Mucosa of stomach (tissue), 1 donor: ENCODE data around the gene HOXD12.

Experiments
- H3K27me3 ChIP-seq: one replicate; pipeline ENCODE4 v1.7.0; 2013; ENCODE audit warnings: mild to moderate bottlenecking, low read length; ENCODE audit not compliant: control insufficient read depth, insufficient read depth
- H3K36me3 ChIP-seq: one replicate; pipeline ENCODE4 v1.7.0; 2013; ENCODE audit warnings: low read length; ENCODE audit not compliant: control insufficient read depth, insufficient read depth
- H3K4me1 ChIP-seq: one replicate; pipeline ENCODE4 v1.7.0; 2013; ENCODE audit warnings: mild to moderate bottlenecking, low read length; ENCODE audit not compliant: control insufficient read depth, insufficient read depth
- H3K4me3 ChIP-seq: one replicate; pipeline ENCODE4 v1.7.0; 2013; ENCODE audit warnings: low read length
- H3K9ac ChIP-seq: one replicate; pipeline ENCODE4 v1.7.0; 2013; ENCODE audit warnings: mild to moderate bottlenecking, low read length, moderate library complexity
- H3K9me3 ChIP-seq: one replicate; pipeline ENCODE4 v1.7.0; 2013; ENCODE audit warnings: mild to moderate bottlenecking, low read length, moderate library complexity; ENCODE audit not compliant: control insufficient read depth
- donor health status: Pancreatic carcinoma.

Gene HOXD12

GRCh38 chr2:176105730-176106580, 6.4 kb downstream of the HOXD12 start:
- Histone ChIP-seq H3K9me3 (no peaks in the 10 kb centered on the region), H3K36me3 (no peaks in the 10 kb centered on the region), H3K4me3 (no peak overlapping the region), H3K4me1 (no peaks in the 10 kb centered on the region), H3K9ac (no peak overlapping the region), H3K27me3 (peaks cover 93% of the 10 kb centered on the region)

DNA sequence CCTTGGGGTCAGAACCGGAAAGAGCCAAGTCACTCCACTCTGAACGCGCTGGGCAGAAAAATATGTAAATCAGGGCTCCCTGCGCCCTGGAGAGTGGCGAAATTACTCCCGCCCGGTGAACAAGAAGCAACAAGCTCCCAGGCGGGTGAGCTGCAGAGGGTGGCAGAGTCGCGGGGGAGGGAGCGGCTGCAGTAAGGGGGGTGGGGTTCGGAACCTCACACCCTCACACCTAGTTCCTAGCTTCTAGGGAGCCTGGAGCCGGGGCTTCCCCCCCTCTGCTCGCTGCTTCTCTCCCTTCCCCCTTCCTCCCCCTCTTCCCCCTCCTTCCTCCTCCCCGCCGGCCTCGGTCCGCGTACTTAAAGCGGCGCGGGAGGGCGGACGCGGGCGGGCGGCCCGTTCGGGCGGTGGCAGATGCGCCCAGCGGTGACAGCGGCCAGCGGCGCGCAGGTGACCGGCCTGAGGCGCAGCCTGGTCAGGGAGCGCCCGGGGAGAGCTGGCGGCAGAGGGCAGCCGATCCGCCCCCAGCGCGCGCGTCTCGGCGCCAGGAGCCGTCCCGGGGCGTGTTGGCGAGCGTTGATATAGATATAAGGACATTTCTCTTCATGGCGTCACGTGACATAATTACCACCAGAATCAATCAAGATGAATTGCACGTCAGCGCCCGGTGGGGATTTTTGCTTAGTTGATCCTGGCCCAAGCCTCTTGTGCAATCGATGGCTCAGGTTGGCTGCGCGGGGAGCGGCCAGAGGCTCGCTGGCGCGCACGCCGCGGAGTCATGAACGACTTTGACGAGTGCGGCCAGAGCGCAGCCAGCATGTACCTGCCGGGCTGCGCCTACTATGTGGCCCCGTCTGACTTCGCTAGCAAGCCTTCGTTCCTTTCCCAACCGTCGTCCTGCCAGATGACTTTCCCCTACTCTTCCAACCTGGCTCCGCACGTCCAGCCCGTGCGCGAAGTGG, 7.3 kb downstream of the HOXD12 start, which contains the start of gene HOXD11:
Gene HOXD11 (plus strand): TSS at position 700 of the 959 bp plus-strand sequence. CDS start 76 bp downstream, at position 776.
- peaks cover 93% of the 10 kb centered on the region for H3K27me3 ChIP-seq
- no peak within 1 kb of the TSS for H3K9ac ChIP-seq
- H3K9me3 ChIP-seq = no peaks in the 10 kb centered on the region
- no peak within 1 kb of the TSS for H3K4me3 ChIP-seq
- no peaks in the 10 kb centered on the region for H3K36me3 ChIP-seq
- no peaks in the 10 kb centered on the region for H3K4me1 ChIP-seq

DNA sequence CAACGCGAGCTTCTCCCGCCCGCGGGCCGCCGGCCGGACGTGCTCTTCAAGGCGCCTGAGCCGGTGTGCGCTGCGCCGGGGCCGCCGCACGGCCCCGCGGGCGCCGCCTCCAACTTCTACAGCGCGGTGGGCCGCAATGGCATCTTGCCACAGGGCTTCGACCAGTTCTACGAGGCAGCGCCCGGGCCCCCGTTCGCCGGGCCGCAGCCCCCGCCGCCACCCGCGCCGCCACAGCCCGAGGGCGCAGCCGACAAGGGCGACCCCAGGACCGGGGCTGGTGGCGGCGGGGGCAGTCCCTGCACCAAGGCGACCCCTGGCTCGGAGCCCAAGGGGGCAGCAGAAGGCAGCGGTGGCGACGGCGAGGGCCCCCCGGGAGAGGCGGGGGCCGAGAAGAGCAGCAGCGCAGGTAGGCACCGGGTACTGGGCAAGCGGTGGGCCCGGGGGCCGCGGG, 8.2 kb downstream of the HOXD12 start:
- H3K4me1 ChIP-seq = no peaks in the 10 kb centered on the region
- no peak overlapping the region for H3K9ac ChIP-seq
- H3K36me3 ChIP-seq = no peaks in the 10 kb centered on the region
- H3K27me3 ChIP-seq = peaks cover 93% of the 10 kb centered on the region
- H3K9me3 ChIP-seq = no peaks in the 10 kb centered on the region
- H3K4me3 ChIP-seq = no peak overlapping the region

DNA sequence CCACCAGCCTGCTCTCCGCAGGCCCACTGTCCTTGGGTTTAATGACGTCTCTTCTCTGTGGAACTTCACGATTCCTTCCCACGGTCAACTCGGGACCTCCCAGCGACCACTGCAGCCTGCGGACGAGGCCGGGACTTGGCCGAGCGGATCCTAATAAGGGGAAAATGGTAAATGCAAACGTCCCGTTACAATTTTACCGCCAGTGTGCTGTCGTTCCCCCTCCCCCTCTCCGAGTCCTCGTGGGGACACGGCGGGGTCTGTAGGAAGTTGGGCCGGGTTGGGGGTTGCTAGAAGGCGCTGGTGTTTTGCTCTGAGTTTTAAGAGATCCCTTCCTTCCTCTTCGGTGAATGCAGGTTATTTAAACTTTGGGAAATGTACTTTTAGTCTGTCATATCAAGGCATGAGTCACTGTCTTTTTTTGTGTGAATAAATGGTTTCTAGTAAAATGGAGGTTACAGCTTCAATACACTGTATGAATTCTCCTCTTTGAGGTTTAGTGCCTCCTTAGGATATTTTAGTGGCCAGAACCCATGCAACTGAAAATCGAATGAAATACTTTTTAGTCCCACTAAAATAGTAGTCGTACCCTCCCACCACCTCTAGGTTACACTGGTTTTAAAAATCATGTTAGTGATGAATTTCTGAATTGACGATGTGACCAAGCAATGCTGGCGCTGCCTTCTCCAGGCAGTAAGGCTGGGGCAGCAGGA, 9.8 kb downstream of the HOXD12 start:
- no peak overlapping the region for H3K4me3 ChIP-seq
- H3K9ac ChIP-seq = no peak overlapping the region

DNA sequence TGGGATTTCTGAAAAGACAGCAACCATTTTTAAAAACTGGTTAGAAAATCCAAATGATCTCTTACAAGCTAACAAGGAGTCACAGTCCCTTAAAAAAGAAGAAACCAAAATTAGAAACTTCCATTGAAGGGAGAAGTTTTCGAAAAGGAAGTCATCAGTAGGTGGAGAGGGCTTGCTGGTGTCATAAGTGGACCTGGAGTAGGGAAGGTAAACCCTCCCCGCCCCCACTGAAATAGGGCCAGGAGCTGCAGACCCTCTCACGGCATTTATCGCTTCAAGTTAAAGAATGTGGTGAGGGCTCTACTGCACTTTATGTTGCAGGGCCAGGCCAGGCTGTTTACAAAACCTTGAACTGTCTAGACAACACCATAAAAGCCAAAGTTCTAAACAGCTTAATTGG, 10.4 kb downstream of the HOXD12 start:
- H3K4me1 ChIP-seq = no peaks in the 10 kb centered on the region
- no peak overlapping the region for H3K4me3 ChIP-seq
- no peaks in the 10 kb centered on the region for H3K9me3 ChIP-seq
- no peaks in the 10 kb centered on the region for H3K36me3 ChIP-seq
- peaks cover 93% of the 10 kb centered on the region for H3K27me3 ChIP-seq
- H3K9ac ChIP-seq = no peak overlapping the region

More for the DNA sequence above, 9.8 kb downstream of the HOXD12 start:
- H3K36me3 ChIP-seq = no peaks in the 10 kb centered on the region
- H3K27me3 ChIP-seq = peaks cover 93% of the 10 kb centered on the region
- no peaks in the 10 kb centered on the region for H3K4me1 ChIP-seq
- H3K9me3 ChIP-seq = no peaks in the 10 kb centered on the region

DNA sequence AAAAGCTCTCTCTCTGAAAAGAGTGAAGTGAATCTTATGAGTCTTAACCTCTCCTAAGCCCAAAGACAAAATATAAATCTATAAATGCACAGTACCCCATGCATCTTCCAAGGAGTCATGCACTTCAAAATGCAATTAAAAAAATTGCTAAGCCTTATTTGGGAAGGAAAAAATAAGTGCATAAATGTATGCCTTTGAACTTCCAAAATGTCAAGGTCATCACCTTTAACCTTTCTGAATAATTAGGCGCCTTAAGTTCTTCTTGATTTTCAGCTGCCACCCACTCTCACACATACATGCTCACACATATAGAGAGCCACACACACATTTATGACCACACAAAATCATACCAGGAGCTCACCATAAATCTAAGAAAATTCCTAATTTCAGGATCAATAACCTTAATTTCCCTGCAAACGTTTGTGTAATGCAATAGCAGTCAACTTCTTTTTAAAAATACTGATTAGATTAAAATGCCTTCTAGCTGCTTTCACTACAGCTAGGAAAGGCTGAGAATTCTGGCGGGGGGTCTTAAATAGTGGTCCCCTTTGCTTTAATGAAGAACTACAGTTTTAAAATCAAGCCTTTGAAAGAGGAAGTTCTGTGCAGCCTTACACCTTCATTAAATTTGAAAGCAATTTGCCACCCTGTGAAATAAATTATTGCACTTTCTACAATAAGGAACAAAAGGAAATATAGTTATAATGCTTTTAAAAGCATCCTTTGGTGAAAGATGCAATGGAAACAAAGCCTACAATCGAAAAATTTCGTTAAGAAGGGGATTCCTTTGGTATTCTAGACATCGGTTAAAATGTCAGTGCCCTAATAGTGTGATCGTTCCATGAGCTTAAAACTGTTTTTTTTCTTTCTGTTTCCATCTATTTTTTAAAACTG, 11.1 kb downstream of the HOXD12 start:
- peaks cover 92% of the 10 kb centered on the region for H3K27me3 ChIP-seq
- no peaks in the 10 kb centered on the region for H3K4me1 ChIP-seq
- H3K4me3 ChIP-seq = no peak overlapping the region
- no peaks in the 10 kb centered on the region for H3K9me3 ChIP-seq
- no peak overlapping the region for H3K9ac ChIP-seq
- no peaks in the 10 kb centered on the region for H3K36me3 ChIP-seq

- H3K9me3 ChIP-seq = no peaks in the 10 kb centered on the region
- H3K27me3 ChIP-seq = peaks cover 92% of the 10 kb centered on the region
- no peaks in the 10 kb centered on the region for H3K36me3 ChIP-seq
- no peak overlapping the region for H3K9ac ChIP-seq
- no peaks in the 10 kb centered on the region for H3K4me1 ChIP-seq
- H3K4me3 ChIP-seq = no peak overlapping the region
Measured at GRCh38 chr2:176111309-176111663, 11.7 kb downstream of the HOXD12 start.

DNA sequence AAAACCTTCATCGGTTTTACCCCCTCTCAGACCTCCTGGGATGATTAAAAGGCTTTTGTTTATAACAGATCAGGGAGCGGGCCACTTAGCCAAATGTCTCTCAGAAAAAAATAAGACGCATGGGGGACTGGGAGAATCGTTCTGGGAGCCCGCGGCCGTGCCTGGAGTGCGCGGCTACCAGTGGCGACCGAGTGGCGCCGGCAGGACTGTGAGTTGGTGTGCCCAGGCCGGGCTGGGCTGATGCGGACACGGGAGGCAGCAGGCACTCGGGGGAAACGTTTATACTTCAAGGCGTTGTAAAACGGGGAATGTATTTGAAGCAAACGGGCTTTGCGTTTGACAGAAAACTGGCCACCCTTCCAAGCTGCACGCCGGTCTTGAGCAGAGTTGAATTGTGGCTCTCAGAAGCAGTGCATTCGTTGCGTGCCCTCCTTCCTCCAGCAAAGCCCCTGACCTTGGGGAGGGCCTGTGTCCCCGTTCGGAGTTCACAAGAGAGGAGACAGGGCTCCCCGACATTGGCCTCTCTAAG, 12.3 kb downstream of the HOXD12 start:
- Histone ChIP-seq H3K27me3 (peaks cover 92% of the 10 kb centered on the region), H3K9ac (no peak overlapping the region), H3K36me3 (no peaks in the 10 kb centered on the region), H3K9me3 (no peaks in the 10 kb centered on the region), H3K4me3 (no peak overlapping the region), H3K4me1 (no peaks in the 10 kb centered on the region)

DNA sequence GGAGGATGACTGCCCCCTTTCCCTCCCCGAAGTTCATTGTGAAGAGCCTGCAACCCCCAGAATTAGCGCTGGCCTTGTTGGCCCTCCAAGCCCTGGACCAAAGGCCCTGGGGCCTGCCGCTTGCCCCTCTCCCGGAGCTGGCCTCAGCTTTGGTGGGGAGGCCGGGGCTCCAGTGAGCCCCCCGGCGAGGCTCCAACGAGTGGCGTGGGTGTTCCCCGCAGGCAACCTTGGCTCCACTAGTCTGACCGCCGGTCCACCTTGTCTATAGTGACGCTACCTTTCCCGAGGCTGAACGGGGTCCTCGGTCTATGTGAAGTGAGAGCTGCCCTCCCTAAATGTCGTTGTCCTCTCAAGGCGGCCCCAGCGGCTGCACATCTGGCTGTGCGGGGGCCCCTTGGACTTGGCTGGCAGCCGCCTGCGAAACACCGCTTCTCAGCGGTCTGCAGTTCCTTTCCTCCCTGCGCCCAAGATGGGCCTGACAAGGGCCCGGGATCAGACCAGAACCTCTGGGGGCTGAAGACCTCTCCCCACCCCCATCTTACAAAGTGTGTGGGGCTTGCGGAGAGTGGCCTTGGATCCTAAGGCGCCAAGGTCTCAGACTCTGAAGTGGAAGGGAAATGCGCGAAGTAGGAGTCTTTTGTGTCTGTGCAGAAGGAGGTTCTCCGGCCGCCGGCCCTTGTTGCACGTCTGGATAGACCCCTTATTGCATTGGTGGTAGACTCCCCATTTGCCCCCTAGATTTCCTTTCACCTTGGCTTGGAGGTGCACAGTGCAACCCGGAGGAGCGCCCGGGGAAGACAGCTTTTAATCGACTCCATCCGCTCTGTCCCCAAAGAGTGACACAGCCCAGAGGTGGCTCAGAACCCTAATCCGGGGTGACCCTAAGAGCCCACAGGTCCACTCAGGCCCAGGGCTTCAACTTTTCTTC, 13.0 kb downstream of the HOXD12 start:
- Histone ChIP-seq H3K27me3 (peaks cover 95% of the 10 kb centered on the region), H3K4me1 (no peaks in the 10 kb centered on the region), H3K9ac (no peak overlapping the region), H3K4me3 (no peak overlapping the region), H3K36me3 (no peaks in the 10 kb centered on the region), H3K9me3 (no peaks in the 10 kb centered on the region)
